Endothelial cell of hepatic sinusoid (primary cell): ENCODE measurements around the gene HAUS2.

Experiments used
- in situ Hi-C: cut with HindIII; loops from 2 replicates; pipeline ENCODE4 v1.10.0; 2017; ENCODE audit warnings: low sequenced_read_pairs

The HAUS2 gene

GRCh38 chr15:42605796-42606195, 57.2 kb downstream of the HAUS2 start:
- in situ Hi-C loops: no loop called here

- in situ Hi-C loops: no loop called here
Measured at GRCh38 chr15:42608110-42608531, 59.5 kb downstream of the HAUS2 start.

GRCh38 chr15:42608752-42609488, 60.3 kb downstream of the HAUS2 start:
- in situ Hi-C loops: no loop called here

- in situ Hi-C loops: no loop called here
Measured at GRCh38 chr15:42611532-42611931, 62.9 kb downstream of the HAUS2 start.

GRCh38 chr15:42612367-42612912, 63.8 kb downstream of the HAUS2 start:
- in situ Hi-C loops: no loop called here

- in situ Hi-C loops: no loop called here
Measured at GRCh38 chr15:42616107-42616506, 67.5 kb downstream of the HAUS2 start.
